GM19467 (cell line): ENCODE data around the gene CNN1.
"Not testable (repeated sequence)": the region's sequence is repeated elsewhere in the genome, so short reads cannot be mapped to it uniquely, and the experiment has no call there.

Experiments
- ATAC-seq: cut with Tn5 transposase; IDR thresholded peaks from one replicate; pipeline ENCODE4 v1.9.1; 2021; ENCODE audit warnings: mild to moderate bottlenecking, moderate library complexity; ENCODE audit not compliant: unreplicated experiment

The CNN1 gene

DNA sequence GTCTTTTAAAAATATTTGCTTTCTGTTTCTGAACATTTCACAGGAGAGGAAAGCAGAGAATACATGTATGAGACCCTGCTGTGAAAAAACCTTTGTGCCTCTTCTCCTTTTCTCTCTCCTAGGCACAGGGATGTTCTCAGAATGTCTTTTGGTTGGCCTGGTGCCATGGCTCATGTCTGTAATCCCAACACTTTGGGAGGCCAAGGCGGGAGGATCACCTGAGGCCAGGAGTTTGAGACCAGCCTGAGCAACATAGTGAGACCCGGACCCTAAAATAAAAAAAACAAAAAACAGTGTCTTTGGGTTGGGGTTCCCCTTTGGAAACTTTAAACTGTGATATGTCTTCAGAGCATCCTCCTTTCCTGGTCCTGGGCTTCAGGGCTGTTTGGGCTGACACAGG, 60.1 kb downstream of the CNN1 start:
- no peak for ATAC-seq

DNA sequence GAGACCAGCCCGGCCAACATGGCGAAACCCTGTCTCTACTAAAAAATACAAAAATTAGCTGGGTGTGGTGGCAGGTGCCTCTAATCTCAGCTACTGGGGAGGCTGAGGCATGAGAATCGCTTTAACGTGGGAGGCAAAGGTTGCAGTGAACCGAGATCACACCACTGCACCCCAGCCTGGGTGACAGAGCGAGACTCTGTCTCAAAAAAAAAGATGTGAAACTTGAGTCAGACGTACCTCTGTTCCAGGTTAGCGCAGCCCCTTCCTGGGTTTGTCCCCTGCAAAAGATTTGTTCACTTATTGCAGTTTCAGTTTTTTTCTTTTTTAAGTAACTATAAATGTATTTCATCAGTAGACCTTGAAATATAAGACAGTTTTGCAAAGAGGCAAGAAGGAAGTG, 61.1 kb downstream of the CNN1 start:
- not testable (repeated sequence) for ATAC-seq
